A549 (cell line): ENCODE data around the gene MUC2. TPM values are rescaled to one million over a fixed set of nuclear protein-coding genes. Genes with fewer than 3 reads are reported as not detected.

Experiments
- ATAC-seq, 2 experiments: fragments of 200-7000 bp in 1 of 2; fragments of >200 bp in 1 of 2; cut with Nextera tagmentation in 1 of 2; cut with Tn5 transposase in 1 of 2; 3 replicates each; pipeline versions ENCODE4 v1.8.0 to v1.9.1; 2018 to 2020; ENCODE audit warnings: mild to moderate bottlenecking in 1 of 2, moderate library complexity in 1 of 2
- CTCF ChIA-PET: fragments of 300-600 bp; sonication (Branson Sonifier 250); formaldehyde crosslinking; extraction: SDS; loops from one replicate; lab custom pipeline; 2021; ENCODE audit warnings: antibody characterized with exemption, inconsistent platforms; lab: Yijun Ruan, JAX
- POLR2A ChIA-PET: fragments of 350-600 bp; formaldehyde crosslinking; extraction: SDS; loops from one replicate; lab custom pipeline; 2021; ENCODE audit warnings: antibody characterized with exemption, inconsistent platforms; lab: Yijun Ruan, JAX
- DNase-seq, 2 experiments: peaks; one replicate each; pipeline versions ENCODE4 v3.0.0 to v3.0.0-alpha.2; 2011 to 2016; ENCODE audit warnings: low read depth in 1 of 2, low spot score in 1 of 2
- FAIRE-seq: peaks from 2 replicates; lab custom pipeline; 2011; peaks lifted over from hg19 to GRCh38; lab: Jason Lieb, UNC
- H3K27ac ChIP-seq, 2 experiments: fragments of >200 bp; sonication (Bioruptor Twin); formaldehyde crosslinking; 3 replicates each; pipeline ENCODE4 v1.5.1; 2016 to 2017
- H3K4me1 ChIP-seq: fragments of >200 bp; sonication (Bioruptor Twin); formaldehyde crosslinking; 3 replicates; pipeline ENCODE4 v1.6.1; 2016
- H3K4me2 ChIP-seq: fragments of >200 bp; sonication (Bioruptor Twin); formaldehyde crosslinking; 3 replicates; pipeline ENCODE4 v1.6.1; 2016
- H3K4me3 ChIP-seq: fragments of >200 bp; sonication (Bioruptor Twin); formaldehyde crosslinking; 3 replicates; pipeline ENCODE4 v1.5.1; 2016
- H3K9me3 ChIP-seq: fragments of >200 bp; sonication (Bioruptor Twin); formaldehyde crosslinking; 3 replicates; pipeline ENCODE4 v1.6.1; 2016
- CBX2 ChIP-seq: fragments of 200-600 bp; sonication (generic); IDR thresholded peaks from 2 replicates; pipeline ENCODE4 v1.6.1; 2016; ENCODE audit warnings: low read depth, mild to moderate bottlenecking, borderline replicate concordance
- CEBPB ChIP-seq, 2 experiments: fragments of >200 bp in 1 of 2; sonication (Bioruptor Twin) in 1 of 2; formaldehyde crosslinking in 1 of 2; IDR thresholded peaks; 2 replicates each; pipeline ENCODE4 v1.6.1; 2012 to 2016
- CTCF ChIP-seq: fragments of >200 bp; sonication (Bioruptor Twin); formaldehyde crosslinking; IDR thresholded peaks from 3 replicates; pipeline ENCODE4 v1.5.1; 2016
- EHMT2 ChIP-seq: fragments of 200-600 bp; sonication (generic); IDR thresholded peaks from 2 replicates; pipeline ENCODE4 v1.6.1; 2016; ENCODE audit warnings: antibody characterized with exemption, low read depth, mild to moderate bottlenecking, moderate library complexity
- ELK1 ChIP-seq: fragments of 150-350 bp; IDR thresholded peaks from 2 replicates; pipeline ENCODE4 v1.6.1; 2014; ENCODE audit warnings: low read depth, mild to moderate bottlenecking, low read length
- HEYL ChIP-seq: fragments of 250-450 bp; sonication (Bioruptor Pico); IDR thresholded peaks from 2 replicates; pipeline ENCODE4 v1.8.0; 2021; ENCODE audit warnings: mild to moderate bottlenecking, moderate library complexity
- JUNB ChIP-seq: fragments of >200 bp; sonication (Bioruptor Twin); formaldehyde crosslinking; IDR thresholded peaks from 2 replicates; pipeline ENCODE4 v1.6.1; 2016
- KDM5A ChIP-seq: fragments of 200-600 bp; sonication (generic); IDR thresholded peaks from 2 replicates; pipeline ENCODE4 v1.6.1; 2016; ENCODE audit warnings: antibody characterized with exemption, mild to moderate bottlenecking
- MAX ChIP-seq: IDR thresholded peaks from 2 replicates; pipeline ENCODE4 v1.6.1; 2012
- PBX3 ChIP-seq: IDR thresholded peaks from 2 replicates; pipeline ENCODE4 v1.6.1; 2012
- PHF8 ChIP-seq: fragments of 200-600 bp; sonication (generic); IDR thresholded peaks from 2 replicates; pipeline ENCODE4 v1.6.1; 2016; ENCODE audit warnings: low read depth, mild to moderate bottlenecking, antibody characterized with exemption, moderate library complexity, borderline replicate concordance
- POLR2AphosphoS2 ChIP-seq: conservative IDR thresholded peaks from 2 replicates; pipeline ENCODE4 v1.6.1; 2012; ENCODE audit warnings: low read length, improper control_type of control experiment, inconsistent platforms
- RAD21 ChIP-seq, 2 experiments: fragments of >200 bp in 1 of 2; sonication (Bioruptor Twin) in 1 of 2; formaldehyde crosslinking in 1 of 2; IDR thresholded peaks in 1 of 2; conservative IDR thresholded peaks in 1 of 2; 2 replicates in 1 of 2; 3 replicates in 1 of 2; pipeline ENCODE4 v1.6.1; 2012 to 2018; ENCODE audit warnings: inconsistent platforms in 1 of 2
- REST ChIP-seq: fragments of 200-600 bp; sonication (generic); IDR thresholded peaks from 2 replicates; pipeline ENCODE4 v1.6.1; 2016; ENCODE audit warnings: antibody characterized with exemption, mild to moderate bottlenecking, moderate library complexity
- RNF2 ChIP-seq: fragments of 200-600 bp; sonication (generic); IDR thresholded peaks from 2 replicates; pipeline ENCODE4 v1.6.1; 2016; ENCODE audit warnings: low read depth, mild to moderate bottlenecking, antibody characterized with exemption, moderate library complexity, borderline replicate concordance
- SREBF2 ChIP-seq: fragments of 450-650 bp; IDR thresholded peaks from 2 replicates; pipeline ENCODE4 v1.6.1; 2014; ENCODE audit warnings: mild to moderate bottlenecking, moderate library complexity
- TFCP2L1 ChIP-seq: fragments of 250-450 bp; sonication (Bioruptor Pico); IDR thresholded peaks from 2 replicates; pipeline ENCODE4 v1.5.0; 2021; ENCODE audit warnings: mild to moderate bottlenecking
- USF2 ChIP-seq: fragments of 450-650 bp; IDR thresholded peaks from 2 replicates; pipeline ENCODE4 v1.6.1; 2014; ENCODE audit warnings: antibody characterized with exemption
- ZC3H11A ChIP-seq: fragments of 450-650 bp; IDR thresholded peaks from 2 replicates; pipeline ENCODE4 v1.6.1; 2014; ENCODE audit warnings: antibody characterized with exemption, mild to moderate bottlenecking
- ZNF302 ChIP-seq: fragments of 250-450 bp; sonication (Bioruptor Pico); IDR thresholded peaks from 2 replicates; pipeline ENCODE4 v1.9.0; 2021; ENCODE audit warnings: inconsistent platforms, mild to moderate bottlenecking, moderate library complexity
- WGBS: methylation state at CpG from one replicate; pipeline ENCODE4 v1.1.6; 2017; ENCODE audit errors: missing lambda C conversion rate; 5-methylcytosine and 5-hydroxymethylcytosine counted together
- polyA plus RNA-seq, 4 experiments: library from polyadenylated mRNA; depleted of rRNA in 3 of 4; stranded (reverse); fragments of >200 nt; fragmentation: RNase III in 1 of 4; extraction: RNeasy Plus Mini Kit Qiagen cat#74134 plus additional on column Dnase treatment in 1 of 4; gene quantifications; 2 replicates in 3 of 4; 3 replicates in 1 of 4; pipeline ENCODE4 v1.2.3, GENCODE V29; 2011 to 2017

Gene MUC2
- polyA plus RNA-seq, 2 of the 4 experiments (the other 2 are of a cell fraction): 0.01 to 0.03 TPM

- CTCF ChIA-PET: interaction anchor here (0.8 to 3.6 kb wide), 5 partner anchors 10 to 171 kb away, joined by 3 to 38 read pairs (median 4); no protein-coding TSS in a partner anchor
- H3K4me1 ChIP-seq: peaks cover 13% of the 10 kb centered on the region
- 95% methylated on average over 4 of the region's 8 CpGs for WGBS
- no peak overlapping the region for H3K4me3 ChIP-seq
- no peak for FAIRE-seq
- TF ChIP-seq EHMT2 (no peak), ZC3H11A (no peak), HEYL (CRISPR knock-in tag) (no peak), TFCP2L1 (CRISPR knock-in tag) (no peak), KDM5A (no peak), JUNB (no peak), USF2 (no peak), MAX (no peak), ZNF302 (CRISPR knock-in tag) (no peak), REST (no peak), CBX2 (no peak), PBX3 (no peak), CTCF (no peak), CEBPB (IDR thresholded peaks at IDR 0.05) (no peak)
- DNase-seq: no peak
- no peak; a peak in 1 of 6 replicates for ATAC-seq
- POLR2A ChIA-PET: no interaction called here
- no peak overlapping the region for H3K4me2 ChIP-seq
- H3K27ac ChIP-seq: peak overlapping the region in 1 of 2 experiments; percentile 82; a peak in 3 of 6 replicates
- H3K9me3 ChIP-seq: 0 out of 3 replicates have a peak, but pooled peaks cover 3% of the 10 kb centered on the region
Observed at GRCh38 chr11:1041149-1041467, 33.6 kb upstream of the MUC2 start.

GRCh38 chr11:1041471-1041870, 33.2 kb upstream of the MUC2 start:
- no peak for TF ChIP-seq JUNB
- no peak for TF ChIP-seq TFCP2L1 (CRISPR knock-in tag)
- TF ChIP-seq PHF8: no peak
- TF ChIP-seq SREBF2: no peak
- no peak for TF ChIP-seq ELK1
- no peak for TF ChIP-seq POLR2AphosphoS2
- no peak for TF ChIP-seq RNF2
- TF ChIP-seq REST: no peak
- TF ChIP-seq RAD21 (conservative IDR thresholded peaks at IDR 0.05 in 1 of 2, IDR thresholded peaks at IDR 0.05 in 1 of 2): no peak
- TF ChIP-seq MAX: no peak
- no peak for TF ChIP-seq USF2
- ChIA-PET CTCF (interaction anchor here (0.8 to 3.6 kb wide), 7 partner anchors 10 to 193 kb away, joined by 3 to 38 read pairs (median 4); no protein-coding TSS in a partner anchor), POLR2A (interaction anchor here (0.6 kb wide), 1 partner anchor 13 kb away, joined by 3 read pairs; no protein-coding TSS in a partner anchor)
- 59% methylated on average over 4 of the region's 9 CpGs for WGBS
- FAIRE-seq: no peak
- ATAC-seq: peak in 1 of 2 experiments; percentile 31; a peak in 3 of 6 replicates
- DNase-seq: no peak
- Histone ChIP-seq H3K9me3 (0 out of 3 replicates have a peak, but pooled peaks cover 3% of the 10 kb centered on the region), H3K4me1 (peaks cover 13% of the 10 kb centered on the region), H3K27ac (peak overlapping the region; percentile 58 to 82; a peak in 5 of 6 replicates), H3K4me2 (peak overlapping the region; percentile 55; the same call in 2 of the 3 replicates), H3K4me3 (no peak overlapping the region)
